MM.1S (cell line): Measurements from ENCODE around the gene CITED2.

ENCODE experiments used
- CTCF ChIP-seq: fragments of 300-600 bp; sonication (generic); IDR thresholded peaks from 2 replicates; pipeline ENCODE4 v1.5.1; 2016; ENCODE audit warnings: antibody characterized with exemption, low read length, mixed read lengths
- EZH2 ChIP-seq: fragments of 300-600 bp; sonication (generic); optimal IDR thresholded peaks from 2 replicates; pipeline ENCODE3; 2017; ENCODE audit warnings: low read depth, mild to moderate bottlenecking, antibody characterized with exemption, low read length, mixed read lengths
- EZH2phosphoT487 ChIP-seq: fragments of 300-600 bp; sonication (generic); IDR thresholded peaks from 2 replicates; pipeline ENCODE4 v1.6.1; 2018; ENCODE audit warnings: antibody characterized with exemption, low read length

- TF ChIP-seq EZH2 (no peak), CTCF (no peak), EZH2phosphoT487 (no peak)
Measured at GRCh38 chr6:139372326-139373153, 1.9 kb downstream of the CITED2 start.
